HCT116 (cell line): ENCODE measurements around the gene ATXN1.

Experiments
- EGR1 ChIP-seq: IDR thresholded peaks from 2 replicates; pipeline ENCODE4 v1.6.1; 2012; ENCODE audit warnings: low read depth
- EZH2 ChIP-seq: fragments of 200-600 bp; sonication (generic); IDR thresholded peaks from 2 replicates; pipeline ENCODE4 v1.6.1; 2017; ENCODE audit warnings: antibody characterized with exemption, mixed run types
- EZH2phosphoT487 ChIP-seq: fragments of 200-600 bp; IDR thresholded peaks from 2 replicates; pipeline ENCODE4 v1.6.1; 2018; ENCODE audit warnings: antibody characterized with exemption, borderline replicate concordance
- POLR2A ChIP-seq: IDR thresholded peaks from 2 replicates; pipeline ENCODE4 v1.7.0; 2011; ENCODE audit warnings: borderline replicate concordance; ENCODE audit not compliant: insufficient read depth, insufficient read length; ENCODE audit errors: extremely low read depth
- RAD21 ChIP-seq: IDR thresholded peaks from 2 replicates; pipeline ENCODE4 v1.6.1; 2012; ENCODE audit warnings: low read depth, mild to moderate bottlenecking
- ZFX ChIP-seq: fragments of 450-650 bp; IDR thresholded peaks from 2 replicates; pipeline ENCODE4 v1.6.1; 2017
- TF ChIP-seq, protein P1 (sequence below), 3 experiments: fragments of 200-600 bp in 1 of 3; sonication (generic) in 1 of 3; IDR thresholded peaks in 2 of 3; conservative IDR thresholded peaks in 1 of 3; 2 replicates each; pipeline ENCODE4 v1.5.1; 2012 to 2017; ENCODE audit warnings: low read depth in 2 of 3, low read length in 2 of 3, antibody characterized with exemption in 1 of 3, borderline replicate concordance in 1 of 3, control low read depth in 1 of 3, mild to moderate bottlenecking in 1 of 3, mixed read lengths in 1 of 3, mixed run types in 1 of 3, moderate library complexity in 1 of 3; ENCODE audit not compliant: insufficient read depth in 1 of 3
- TF ChIP-seq, protein P2 (sequence below): IDR thresholded peaks from 2 replicates; pipeline ENCODE4 v1.6.1; 2012; ENCODE audit warnings: low read depth
- TF ChIP-seq, protein P3 (sequence below): IDR thresholded peaks from 2 replicates; pipeline ENCODE4 v1.6.1; 2012

DNA sequence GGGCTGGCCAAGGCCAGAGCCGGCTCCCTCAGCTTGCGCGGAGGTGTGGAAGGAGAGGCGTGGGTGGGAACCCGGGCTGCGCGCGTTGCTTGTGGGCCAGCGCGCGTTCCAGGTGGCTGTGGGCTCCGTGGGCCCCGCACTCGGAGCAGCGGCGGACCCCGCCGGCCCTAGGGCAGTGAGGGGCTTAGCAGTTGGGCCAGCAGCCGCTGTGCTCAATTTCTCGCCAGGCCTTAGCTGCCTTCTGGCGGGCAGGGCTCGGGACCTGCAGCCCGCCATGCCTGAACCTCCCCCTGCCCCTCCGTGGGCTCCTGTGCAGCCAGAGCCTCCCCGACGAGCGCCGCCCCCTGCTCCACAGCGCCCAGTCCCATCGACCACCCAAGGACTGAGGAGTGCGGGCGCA is 414.4 kb downstream of the ATXN1 start:
- TF ChIP-seq, protein P1, sequence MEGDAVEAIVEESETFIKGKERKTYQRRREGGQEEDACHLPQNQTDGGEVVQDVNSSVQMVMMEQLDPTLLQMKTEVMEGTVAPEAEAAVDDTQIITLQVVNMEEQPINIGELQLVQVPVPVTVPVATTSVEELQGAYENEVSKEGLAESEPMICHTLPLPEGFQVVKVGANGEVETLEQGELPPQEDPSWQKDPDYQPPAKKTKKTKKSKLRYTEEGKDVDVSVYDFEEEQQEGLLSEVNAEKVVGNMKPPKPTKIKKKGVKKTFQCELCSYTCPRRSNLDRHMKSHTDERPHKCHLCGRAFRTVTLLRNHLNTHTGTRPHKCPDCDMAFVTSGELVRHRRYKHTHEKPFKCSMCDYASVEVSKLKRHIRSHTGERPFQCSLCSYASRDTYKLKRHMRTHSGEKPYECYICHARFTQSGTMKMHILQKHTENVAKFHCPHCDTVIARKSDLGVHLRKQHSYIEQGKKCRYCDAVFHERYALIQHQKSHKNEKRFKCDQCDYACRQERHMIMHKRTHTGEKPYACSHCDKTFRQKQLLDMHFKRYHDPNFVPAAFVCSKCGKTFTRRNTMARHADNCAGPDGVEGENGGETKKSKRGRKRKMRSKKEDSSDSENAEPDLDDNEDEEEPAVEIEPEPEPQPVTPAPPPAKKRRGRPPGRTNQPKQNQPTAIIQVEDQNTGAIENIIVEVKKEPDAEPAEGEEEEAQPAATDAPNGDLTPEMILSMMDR (IDR thresholded peaks at IDR 0.05 in 2 of 3, conservative IDR thresholded peaks at IDR 0.05 in 1 of 3; ENCODE audit: borderline replicate concordance in 1 of 3, insufficient read depth in 1 of 3, low read depth in 2 of 3, low read length in 2 of 3): no peak
- TF ChIP-seq EZH2phosphoT487: no peak
- no peak for TF ChIP-seq EGR1
- TF ChIP-seq EZH2: no peak
- TF ChIP-seq RAD21: no peak
- TF ChIP-seq, protein P2, sequence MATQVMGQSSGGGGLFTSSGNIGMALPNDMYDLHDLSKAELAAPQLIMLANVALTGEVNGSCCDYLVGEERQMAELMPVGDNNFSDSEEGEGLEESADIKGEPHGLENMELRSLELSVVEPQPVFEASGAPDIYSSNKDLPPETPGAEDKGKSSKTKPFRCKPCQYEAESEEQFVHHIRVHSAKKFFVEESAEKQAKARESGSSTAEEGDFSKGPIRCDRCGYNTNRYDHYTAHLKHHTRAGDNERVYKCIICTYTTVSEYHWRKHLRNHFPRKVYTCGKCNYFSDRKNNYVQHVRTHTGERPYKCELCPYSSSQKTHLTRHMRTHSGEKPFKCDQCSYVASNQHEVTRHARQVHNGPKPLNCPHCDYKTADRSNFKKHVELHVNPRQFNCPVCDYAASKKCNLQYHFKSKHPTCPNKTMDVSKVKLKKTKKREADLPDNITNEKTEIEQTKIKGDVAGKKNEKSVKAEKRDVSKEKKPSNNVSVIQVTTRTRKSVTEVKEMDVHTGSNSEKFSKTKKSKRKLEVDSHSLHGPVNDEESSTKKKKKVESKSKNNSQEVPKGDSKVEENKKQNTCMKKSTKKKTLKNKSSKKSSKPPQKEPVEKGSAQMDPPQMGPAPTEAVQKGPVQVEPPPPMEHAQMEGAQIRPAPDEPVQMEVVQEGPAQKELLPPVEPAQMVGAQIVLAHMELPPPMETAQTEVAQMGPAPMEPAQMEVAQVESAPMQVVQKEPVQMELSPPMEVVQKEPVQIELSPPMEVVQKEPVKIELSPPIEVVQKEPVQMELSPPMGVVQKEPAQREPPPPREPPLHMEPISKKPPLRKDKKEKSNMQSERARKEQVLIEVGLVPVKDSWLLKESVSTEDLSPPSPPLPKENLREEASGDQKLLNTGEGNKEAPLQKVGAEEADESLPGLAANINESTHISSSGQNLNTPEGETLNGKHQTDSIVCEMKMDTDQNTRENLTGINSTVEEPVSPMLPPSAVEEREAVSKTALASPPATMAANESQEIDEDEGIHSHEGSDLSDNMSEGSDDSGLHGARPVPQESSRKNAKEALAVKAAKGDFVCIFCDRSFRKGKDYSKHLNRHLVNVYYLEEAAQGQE: no peak
- TF ChIP-seq, protein P3, sequence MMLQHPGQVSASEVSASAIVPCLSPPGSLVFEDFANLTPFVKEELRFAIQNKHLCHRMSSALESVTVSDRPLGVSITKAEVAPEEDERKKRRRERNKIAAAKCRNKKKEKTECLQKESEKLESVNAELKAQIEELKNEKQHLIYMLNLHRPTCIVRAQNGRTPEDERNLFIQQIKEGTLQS: no peak
- no peak for TF ChIP-seq POLR2A
- no peak for TF ChIP-seq ZFX
